Measurements from ENCODE around the gene TBXAS1.

DNA sequence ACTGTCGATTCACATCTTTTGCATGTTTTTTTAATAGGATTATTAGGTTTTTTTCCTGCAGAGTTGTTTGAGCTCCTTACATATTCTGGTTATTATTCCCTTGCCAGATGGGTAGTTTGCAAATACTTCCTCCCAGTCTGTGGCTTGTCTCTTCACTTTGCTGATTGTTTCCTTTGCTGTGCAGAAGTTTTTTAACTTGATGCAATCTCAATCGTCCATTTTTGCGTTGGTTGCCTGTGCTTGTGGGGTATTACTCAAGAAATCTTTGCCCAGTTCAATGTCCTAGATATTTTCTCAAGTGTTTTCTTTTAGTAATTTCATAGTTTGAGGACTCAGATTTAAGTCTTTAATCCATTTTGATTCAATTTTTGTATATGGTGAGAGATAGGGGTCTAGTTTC, 95.4 kb downstream of the TBXAS1 start:
- TF ChIP-seq, protein P1, sequence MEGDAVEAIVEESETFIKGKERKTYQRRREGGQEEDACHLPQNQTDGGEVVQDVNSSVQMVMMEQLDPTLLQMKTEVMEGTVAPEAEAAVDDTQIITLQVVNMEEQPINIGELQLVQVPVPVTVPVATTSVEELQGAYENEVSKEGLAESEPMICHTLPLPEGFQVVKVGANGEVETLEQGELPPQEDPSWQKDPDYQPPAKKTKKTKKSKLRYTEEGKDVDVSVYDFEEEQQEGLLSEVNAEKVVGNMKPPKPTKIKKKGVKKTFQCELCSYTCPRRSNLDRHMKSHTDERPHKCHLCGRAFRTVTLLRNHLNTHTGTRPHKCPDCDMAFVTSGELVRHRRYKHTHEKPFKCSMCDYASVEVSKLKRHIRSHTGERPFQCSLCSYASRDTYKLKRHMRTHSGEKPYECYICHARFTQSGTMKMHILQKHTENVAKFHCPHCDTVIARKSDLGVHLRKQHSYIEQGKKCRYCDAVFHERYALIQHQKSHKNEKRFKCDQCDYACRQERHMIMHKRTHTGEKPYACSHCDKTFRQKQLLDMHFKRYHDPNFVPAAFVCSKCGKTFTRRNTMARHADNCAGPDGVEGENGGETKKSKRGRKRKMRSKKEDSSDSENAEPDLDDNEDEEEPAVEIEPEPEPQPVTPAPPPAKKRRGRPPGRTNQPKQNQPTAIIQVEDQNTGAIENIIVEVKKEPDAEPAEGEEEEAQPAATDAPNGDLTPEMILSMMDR (conservative IDR thresholded peaks at IDR 0.05), result no peak
- no peak for TF ChIP-seq ZFX (IDR thresholded peaks at IDR 0.05)
